Kidney (tissue), 14 donors: ENCODE measurements around the gene N4BP3. TPM values are rescaled to one million over a fixed set of nuclear protein-coding genes. Genes with fewer than 3 reads are reported as not detected.

Source experiments
- DNase-seq, 5 donors: peaks; one replicate each; pipeline ENCODE4 v3.0.0-alpha.2; 2013 to 2020
- FAIRE-seq: peaks from 2 replicates; lab custom pipeline; 2012; peaks lifted over from hg19 to GRCh38; lab: Jason Lieb, UNC
- H3K27ac ChIP-seq, 2 donors: one replicate each; pipeline ENCODE4 v1.7.0; 2013; ENCODE audit warnings: low read depth in 2 of 2, low read length in 2 of 2, inconsistent platforms in 1 of 2
- H3K27me3 ChIP-seq: one replicate; pipeline ENCODE4 v1.7.1; 2013; ENCODE audit warnings: low read length, inconsistent platforms; ENCODE audit not compliant: control insufficient read depth, insufficient read depth
- H3K36me3 ChIP-seq, 3 donors: one replicate each; pipeline versions ENCODE4 v1.7.0 to v1.7.1; 2013; ENCODE audit warnings: low read length in 3 of 3, control low read depth in 1 of 3, inconsistent platforms in 1 of 3; ENCODE audit not compliant: insufficient read depth in 3 of 3, control insufficient read depth in 2 of 3
- H3K4me1 ChIP-seq, 3 donors: one replicate each; pipeline versions ENCODE4 v1.7.0 to v1.7.1; 2013; ENCODE audit warnings: low read length in 3 of 3, inconsistent platforms in 1 of 3, low read depth in 1 of 3; ENCODE audit not compliant: control insufficient read depth in 2 of 3, insufficient read depth in 2 of 3
- H3K4me3 ChIP-seq, 3 donors: one replicate each; pipeline versions ENCODE4 v1.7.0 to v1.8.1; 2013; ENCODE audit warnings: low read length in 3 of 3, control low read depth in 1 of 3, inconsistent platforms in 1 of 3
- H3K9ac ChIP-seq, 3 donors: one replicate each; pipeline versions ENCODE4 v1.7.0 to v1.7.1; 2013; ENCODE audit warnings: low read length in 3 of 3, control low read depth in 1 of 3, inconsistent platforms in 1 of 3
- H3K9me3 ChIP-seq, 3 donors: one replicate each; pipeline versions ENCODE4 v1.7.0 to v1.7.1; 2013; ENCODE audit warnings: low read length in 3 of 3, control low read depth in 1 of 3, inconsistent platforms in 1 of 3; ENCODE audit not compliant: control insufficient read depth in 2 of 3, insufficient read depth in 1 of 3
- intact Hi-C: fragments of 100-400 bp; cut with DNase I; formaldehyde crosslinking; loops from one replicate; pipeline ENCODE4 v1.11.1; 2022
- polyA plus RNA-seq: library from polyadenylated mRNA; stranded (reverse); fragments of 350-450 nt; fragmentation: Illumina TruSeq; extraction: RNeasy Lipid Tissue Mini Kit (QIAGEN cat#74804); gene quantifications from one replicate; pipeline ENCODE4 v1.2.3, GENCODE V29; 2014; ENCODE audit warnings: low read depth, low replicate concordance; ENCODE audit not compliant: insufficient read depth
- total RNA-seq: library from RNA; stranded (reverse); fragmentation: NEBNext Ultra II Directional; extraction: Animal tissue kit (Norgen Biotek cat#: 25700); gene quantifications from one replicate; pipeline ENCODE4 v1.2.1, GENCODE V29; 2021
- TF ChIP-seq, protein P1 (sequence below): IDR thresholded peaks from 3 replicates; pipeline ENCODE4 v1.5.1; 2012; ENCODE audit warnings: mild to moderate bottlenecking, moderate library complexity, borderline replicate concordance; ENCODE audit not compliant: insufficient read depth; ENCODE audit errors: extremely low read depth
- donor health status: control.
- donor health status: control.
- donor health status: control.
- donor health status: control.
- donor health status: control.
- donor health status: DM: yes; HTN: yes; CAD: no.
- donor health status: Normal renal cell carcinoma (clear cell type).

The N4BP3 gene
- total and polyA plus RNA-seq, 2 donors from 2014 or later: 2.4 to 5.6 TPM

DNA sequence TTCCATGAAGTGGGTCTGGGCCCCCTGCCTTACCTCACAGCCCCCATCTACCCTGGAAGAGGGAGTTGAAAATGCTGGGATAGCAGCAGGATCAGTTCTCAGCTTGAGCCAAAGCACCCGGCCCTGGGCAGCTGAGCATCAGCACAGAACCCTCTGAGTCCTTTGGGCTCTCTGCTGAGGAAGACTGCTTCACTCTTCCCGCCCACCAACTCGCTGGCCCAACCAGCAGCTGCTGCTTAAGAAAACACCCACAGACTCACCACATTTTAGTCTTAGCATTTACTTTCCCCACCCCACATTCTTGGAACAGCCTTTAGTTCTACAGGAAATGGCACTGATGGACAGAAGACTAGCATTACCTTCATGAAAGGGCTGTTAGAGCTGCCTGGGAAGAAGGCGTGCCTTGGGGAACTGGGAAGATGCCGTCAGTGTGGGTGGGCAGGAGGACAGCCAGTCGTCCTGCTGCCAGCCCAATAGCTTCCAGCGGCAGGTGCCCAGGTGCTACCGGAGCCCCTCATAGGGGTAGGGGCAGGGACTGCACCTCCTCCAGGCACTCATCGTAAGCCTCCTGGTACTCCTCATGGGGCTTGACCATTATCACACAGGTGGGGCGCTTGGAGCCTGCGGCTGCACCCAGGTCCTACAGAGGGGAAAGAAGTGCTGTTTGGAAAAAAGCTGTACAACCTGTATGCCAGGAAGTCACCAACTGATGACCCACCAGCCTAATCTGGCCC lies 36.0 kb downstream of the N4BP3 start:
- no peak for FAIRE-seq
- Histone ChIP-seq H3K27ac (no peak overlapping the region), H3K9me3 (no peaks in the 10 kb centered on the region), H3K4me3 (no peak overlapping the region), H3K4me1 (peaks cover 0 to 8% (median 5%) of the 10 kb centered on the region in 3 donors), H3K27me3 (no peaks in the 10 kb centered on the region), H3K36me3 (peaks cover 9 to 46% (median 35%) of the 10 kb centered on the region in 3 donors), H3K9ac (no peak overlapping the region)
- intact Hi-C loops: loop anchor here (5.0 kb wide), 1 partner anchor 72 kb away; no protein-coding TSS in a partner anchor
- TF ChIP-seq, protein P1, sequence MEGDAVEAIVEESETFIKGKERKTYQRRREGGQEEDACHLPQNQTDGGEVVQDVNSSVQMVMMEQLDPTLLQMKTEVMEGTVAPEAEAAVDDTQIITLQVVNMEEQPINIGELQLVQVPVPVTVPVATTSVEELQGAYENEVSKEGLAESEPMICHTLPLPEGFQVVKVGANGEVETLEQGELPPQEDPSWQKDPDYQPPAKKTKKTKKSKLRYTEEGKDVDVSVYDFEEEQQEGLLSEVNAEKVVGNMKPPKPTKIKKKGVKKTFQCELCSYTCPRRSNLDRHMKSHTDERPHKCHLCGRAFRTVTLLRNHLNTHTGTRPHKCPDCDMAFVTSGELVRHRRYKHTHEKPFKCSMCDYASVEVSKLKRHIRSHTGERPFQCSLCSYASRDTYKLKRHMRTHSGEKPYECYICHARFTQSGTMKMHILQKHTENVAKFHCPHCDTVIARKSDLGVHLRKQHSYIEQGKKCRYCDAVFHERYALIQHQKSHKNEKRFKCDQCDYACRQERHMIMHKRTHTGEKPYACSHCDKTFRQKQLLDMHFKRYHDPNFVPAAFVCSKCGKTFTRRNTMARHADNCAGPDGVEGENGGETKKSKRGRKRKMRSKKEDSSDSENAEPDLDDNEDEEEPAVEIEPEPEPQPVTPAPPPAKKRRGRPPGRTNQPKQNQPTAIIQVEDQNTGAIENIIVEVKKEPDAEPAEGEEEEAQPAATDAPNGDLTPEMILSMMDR: no peak
- no peak for DNase-seq

DNA sequence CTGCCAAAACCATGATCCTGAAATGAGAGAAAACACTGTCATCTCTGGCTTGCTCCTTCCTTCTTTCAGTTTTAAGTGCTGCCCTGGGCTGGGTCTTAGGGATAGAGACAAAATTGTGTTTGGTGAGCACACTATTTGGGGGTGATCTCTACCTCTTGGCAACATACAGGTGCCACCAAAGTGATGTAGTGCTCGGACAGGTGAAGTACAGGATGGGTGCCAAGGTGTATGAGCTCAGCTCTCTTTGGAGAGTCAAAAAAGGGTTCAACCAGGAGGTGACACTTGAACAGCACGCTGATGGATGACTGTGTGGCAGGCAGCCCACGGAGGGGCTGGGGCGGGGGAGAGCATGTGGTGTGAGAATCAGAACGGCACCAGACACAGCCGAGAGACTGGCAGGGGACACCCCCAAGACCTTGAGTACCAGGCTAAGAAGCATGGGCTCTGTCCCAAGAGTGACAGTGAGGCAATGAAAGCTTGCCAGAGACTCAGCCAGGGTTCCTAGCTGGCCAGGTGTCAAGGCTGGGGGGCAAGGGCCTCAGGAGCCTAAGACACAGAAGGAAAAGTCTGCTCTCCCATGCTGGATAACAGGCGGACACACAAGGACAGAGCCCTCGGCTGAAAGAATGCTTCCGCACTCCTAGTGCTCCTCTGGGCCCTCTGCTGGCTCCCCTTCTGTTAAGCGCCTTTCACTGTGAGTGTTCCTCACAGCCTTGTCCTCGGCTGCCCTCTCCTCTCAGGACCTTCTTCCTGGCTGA lies 37.8 kb downstream of the N4BP3 start:
- intact Hi-C loops: no loop called here
- Histone ChIP-seq H3K36me3 (peaks cover 9 to 44% (median 33%) of the 10 kb centered on the region in 3 donors), H3K27ac (no peak overlapping the region), H3K4me1 (peaks cover 0 to 8% (median 5%) of the 10 kb centered on the region in 3 donors), H3K27me3 (no peaks in the 10 kb centered on the region), H3K4me3 (no peak overlapping the region), H3K9ac (no peak overlapping the region), H3K9me3 (no peaks in the 10 kb centered on the region)
- FAIRE-seq: no peak
- no peak for DNase-seq
- TF ChIP-seq, protein P1: no peak

DNA sequence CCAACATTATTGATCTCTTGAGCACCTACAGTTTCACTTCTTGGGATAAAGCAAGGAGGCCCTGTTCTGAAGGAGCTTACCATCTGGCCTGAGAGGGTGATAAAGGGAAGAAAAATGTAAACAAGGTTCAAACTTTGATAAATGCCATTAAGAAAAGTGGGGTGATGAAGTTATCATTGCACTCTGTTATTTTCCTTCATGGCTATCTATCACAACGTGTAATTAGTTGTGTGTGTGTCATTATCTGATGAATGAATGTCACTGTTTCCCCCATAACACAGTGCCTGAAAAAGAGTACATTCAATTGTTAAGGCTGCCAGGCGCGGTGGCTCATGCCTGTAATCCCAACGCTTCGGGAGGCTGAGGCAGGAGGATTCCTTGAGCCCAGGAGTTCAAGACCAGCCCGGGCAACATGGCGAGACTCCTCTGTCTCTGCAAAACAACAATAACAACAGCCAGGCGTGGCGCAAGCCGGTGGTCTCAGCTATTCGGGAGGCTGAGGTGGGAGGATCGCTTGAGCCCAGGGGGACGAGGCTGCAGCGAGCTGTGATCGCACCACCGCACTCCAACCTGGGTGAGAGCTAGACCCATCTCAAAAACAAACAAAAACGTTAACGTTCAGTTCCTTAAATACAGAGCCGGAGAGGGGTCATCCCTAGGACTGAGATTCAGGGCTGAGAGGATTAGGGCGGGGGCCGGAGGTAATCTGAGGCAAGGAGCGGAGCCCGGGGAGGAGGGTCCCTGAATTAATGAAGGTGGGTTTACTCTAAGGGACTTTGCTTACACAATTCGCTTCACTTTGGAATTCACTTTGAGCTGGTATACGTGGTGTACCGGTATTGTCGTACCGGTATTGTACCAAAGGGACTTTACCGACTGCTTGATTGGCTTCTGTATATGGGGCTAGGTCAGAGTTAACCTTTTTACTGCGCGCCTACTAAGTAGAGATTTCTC lies 39.4 kb downstream of the N4BP3 start:
- no peak for DNase-seq

More for the DNA sequence above, 39.4 kb downstream of the N4BP3 start:
- intact Hi-C loops: no loop called here
- Histone ChIP-seq H3K4me3 (peak overlapping the region; percentile 75 to 88 (median 83)), H3K36me3 (peaks cover 2 to 30% (median 17%) of the 10 kb centered on the region in 3 donors), H3K4me1 (peaks cover 0 to 8% (median 5%) of the 10 kb centered on the region in 3 donors), H3K9me3 (no peaks in the 10 kb centered on the region), H3K27ac (no peak overlapping the region), H3K9ac (peak overlapping the region; percentile 61 to 80 (median 63)), H3K27me3 (no peaks in the 10 kb centered on the region)
- FAIRE-seq: no peak
- TF ChIP-seq, protein P1: no peak
